Pulmonary artery endothelial cell (primary cell): ENCODE measurements around the gene CDH23. TPM values are rescaled to one million over a fixed set of nuclear protein-coding genes. Genes with fewer than 3 reads are reported as not detected.
A peak's percentile ranks its signal among the peaks of the same experiment; 100 is the strongest.
"Not testable (repeated sequence)": the region's sequence is repeated elsewhere in the genome, so short reads cannot be mapped to it uniquely, and the experiment has no call there.

Source experiments
- DNase-seq: peaks from one replicate; pipeline ENCODE4 v3.0.0-alpha.2; 2011; ENCODE audit warnings: low read depth, low spot score
- total RNA-seq: library from RNA; depleted of rRNA; stranded (reverse); fragments of >200 nt; gene quantifications from 2 replicates; pipeline ENCODE4 v1.2.3, GENCODE V29; 2014

Gene CDH23
- total RNA-seq, 1 donor from 2014 or later: 0.07 TPM

GRCh38 chr10:71847418-71847817, 450.7 kb downstream of the CDH23 start:
- DNase-seq: no peak

DNA sequence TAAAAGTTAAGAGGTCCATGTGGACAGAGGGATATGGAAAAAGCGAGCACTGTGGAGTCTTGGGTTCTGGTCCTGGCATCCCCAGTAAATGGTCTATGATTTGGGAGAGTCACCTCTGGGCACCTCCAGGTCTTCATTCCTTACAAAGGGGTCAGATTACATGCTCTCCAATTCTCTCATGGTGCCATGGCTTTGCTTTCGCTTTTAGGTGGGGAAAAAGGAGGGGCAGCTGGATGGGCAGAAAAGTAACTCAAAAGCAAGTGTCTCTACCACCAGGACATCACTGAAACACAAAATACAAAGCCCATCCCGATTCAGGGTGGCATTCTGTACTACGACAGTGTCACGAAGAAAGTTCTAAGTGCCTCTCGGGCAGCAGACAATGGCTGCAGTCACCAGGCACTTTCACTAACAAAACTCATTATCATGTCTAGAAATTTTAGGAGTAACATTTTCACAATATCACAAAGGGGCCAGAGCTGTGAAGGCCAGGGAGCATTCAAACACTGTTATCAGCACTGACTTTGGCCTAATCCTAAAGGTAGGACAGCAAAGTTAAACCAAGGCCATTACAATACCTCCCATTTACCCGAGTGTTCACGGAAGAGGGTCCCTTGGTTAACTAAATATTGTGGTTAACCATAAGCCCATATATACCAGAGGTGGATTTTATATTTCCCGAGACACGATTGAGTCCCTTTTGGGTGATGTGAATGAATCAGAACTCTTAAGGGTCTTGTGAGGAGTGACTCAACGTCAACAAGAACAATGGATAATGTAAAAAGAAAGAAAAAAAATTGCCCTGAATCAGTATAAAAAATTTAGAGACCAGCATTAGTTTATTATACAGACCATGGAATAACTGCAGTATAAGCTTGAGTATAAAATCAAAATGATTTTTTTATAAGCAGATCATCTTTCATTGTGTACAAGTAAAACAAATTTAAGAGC, 451.9 kb downstream of the CDH23 start:
- DNase-seq: no peak

DNA sequence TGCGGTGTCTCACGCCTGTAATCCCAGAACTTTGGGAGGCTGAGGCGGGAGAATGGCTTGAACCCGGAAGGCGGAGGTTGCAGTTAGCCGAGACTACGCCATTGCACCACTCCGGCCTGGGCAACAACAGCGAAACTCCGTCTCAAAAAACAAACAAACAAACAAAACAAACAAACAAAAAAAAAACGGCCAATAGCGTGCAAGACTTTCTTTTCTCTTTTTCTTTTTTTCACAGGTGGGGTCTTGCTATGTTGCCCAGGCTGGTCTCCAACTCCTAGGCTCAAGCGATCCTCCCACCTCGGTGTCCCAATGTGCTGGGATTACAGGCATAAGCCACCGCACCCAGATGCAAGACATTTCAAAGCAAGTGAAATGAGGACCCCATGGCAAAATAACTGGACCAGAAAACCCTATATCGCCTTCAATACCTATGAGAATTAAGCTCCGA, 452.8 kb downstream of the CDH23 start:
- DNase-seq: no peak

DNA sequence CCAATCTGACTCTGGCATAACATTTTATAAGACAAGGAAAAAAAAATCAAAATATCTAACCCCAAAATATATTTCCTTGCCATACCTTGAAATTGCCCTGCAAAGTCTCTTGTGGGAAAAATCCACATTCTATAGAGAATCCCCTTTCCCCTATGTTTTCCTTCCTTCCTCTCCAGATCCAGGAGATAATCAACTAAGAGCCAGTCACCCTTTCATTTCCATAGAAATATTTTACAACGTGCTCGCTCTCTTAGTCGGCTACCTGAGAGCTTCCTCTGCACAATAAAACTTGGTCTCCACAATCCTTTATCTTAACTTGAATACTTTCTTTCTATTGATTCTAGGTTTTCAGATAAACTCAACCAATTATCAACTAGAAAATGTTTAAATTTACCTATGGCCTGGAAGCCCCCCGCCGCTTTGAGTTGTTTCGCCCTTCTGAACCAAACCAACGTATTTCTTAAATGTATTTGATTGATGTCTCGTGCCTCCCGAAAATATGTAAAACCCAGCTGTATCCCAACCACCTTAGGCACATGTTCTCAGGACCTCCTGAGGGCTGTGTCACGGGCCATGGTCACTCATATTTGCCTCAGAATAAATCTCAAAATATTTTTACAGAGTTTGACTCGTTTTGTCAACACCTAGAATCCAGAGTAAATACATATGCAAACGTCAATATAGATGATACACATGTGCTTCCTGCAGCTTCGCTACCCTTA, 453.5 kb downstream of the CDH23 start:
- no peak for DNase-seq

GRCh38 chr10:71850743-71851464, 454.2 kb downstream of the CDH23 start, which contains the start of gene PSAP:
Gene PSAP, minus strand, starts transcription at chr10:71851251. Its CDS starts 30 bp downstream, at chr10:71851221.
- DNase-seq: peak; percentile 89

- DNase-seq: not testable (repeated sequence)
Measured at GRCh38 chr10:71851465-71852095, 454.9 kb downstream of the CDH23 start.

DNA sequence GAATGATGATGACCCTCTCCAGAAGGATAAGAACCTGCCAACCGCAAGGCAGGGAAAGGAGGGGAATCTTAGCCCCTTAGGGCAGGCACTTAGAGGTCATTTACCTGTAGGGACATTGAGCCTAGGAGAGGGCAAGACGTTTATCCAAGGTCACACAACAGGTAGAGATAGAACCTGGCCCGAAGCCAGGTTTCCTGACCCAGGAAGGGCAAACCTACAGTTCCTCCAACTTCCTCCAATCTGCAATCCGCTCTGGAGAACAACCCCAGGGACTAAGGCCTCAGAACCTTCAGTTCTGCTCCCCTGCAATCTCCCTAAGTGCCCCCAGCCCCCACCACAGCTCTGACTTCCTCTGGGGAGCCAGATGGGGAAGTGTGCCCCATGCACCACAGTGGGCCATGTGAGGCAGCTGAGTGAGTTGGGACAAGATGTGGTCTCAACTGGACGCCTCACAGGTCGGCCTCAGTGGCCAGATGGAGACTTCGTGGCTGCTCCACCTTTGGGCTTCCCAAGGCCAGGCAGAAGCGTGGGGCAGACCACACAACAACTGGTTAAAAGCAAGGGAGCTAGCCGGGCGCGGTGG, 455.7 kb downstream of the CDH23 start:
- no peak for DNase-seq

DNA sequence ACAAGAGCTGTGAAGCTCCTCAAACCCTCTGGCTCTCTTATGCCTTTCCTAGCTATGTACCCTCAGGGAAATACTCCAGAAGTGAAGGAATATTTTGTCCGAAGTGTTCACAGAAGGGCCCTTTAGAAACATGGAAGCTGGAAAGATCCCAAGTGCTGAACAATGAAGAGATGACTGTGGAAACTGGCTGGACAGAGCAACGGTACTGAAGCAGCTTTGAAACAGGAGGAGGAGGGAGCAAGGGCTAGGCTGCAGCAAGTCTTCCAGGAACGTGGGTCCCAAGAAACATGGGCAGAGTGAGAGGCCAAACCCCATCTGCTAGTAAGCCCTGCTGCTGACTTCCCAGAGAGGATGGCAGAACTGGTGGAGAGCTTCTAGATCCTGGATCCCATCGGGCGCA, 457.3 kb downstream of the CDH23 start:
- no peak for DNase-seq

- no peak for DNase-seq
Measured at GRCh38 chr10:71856619-71857018, 459.9 kb downstream of the CDH23 start.

DNA sequence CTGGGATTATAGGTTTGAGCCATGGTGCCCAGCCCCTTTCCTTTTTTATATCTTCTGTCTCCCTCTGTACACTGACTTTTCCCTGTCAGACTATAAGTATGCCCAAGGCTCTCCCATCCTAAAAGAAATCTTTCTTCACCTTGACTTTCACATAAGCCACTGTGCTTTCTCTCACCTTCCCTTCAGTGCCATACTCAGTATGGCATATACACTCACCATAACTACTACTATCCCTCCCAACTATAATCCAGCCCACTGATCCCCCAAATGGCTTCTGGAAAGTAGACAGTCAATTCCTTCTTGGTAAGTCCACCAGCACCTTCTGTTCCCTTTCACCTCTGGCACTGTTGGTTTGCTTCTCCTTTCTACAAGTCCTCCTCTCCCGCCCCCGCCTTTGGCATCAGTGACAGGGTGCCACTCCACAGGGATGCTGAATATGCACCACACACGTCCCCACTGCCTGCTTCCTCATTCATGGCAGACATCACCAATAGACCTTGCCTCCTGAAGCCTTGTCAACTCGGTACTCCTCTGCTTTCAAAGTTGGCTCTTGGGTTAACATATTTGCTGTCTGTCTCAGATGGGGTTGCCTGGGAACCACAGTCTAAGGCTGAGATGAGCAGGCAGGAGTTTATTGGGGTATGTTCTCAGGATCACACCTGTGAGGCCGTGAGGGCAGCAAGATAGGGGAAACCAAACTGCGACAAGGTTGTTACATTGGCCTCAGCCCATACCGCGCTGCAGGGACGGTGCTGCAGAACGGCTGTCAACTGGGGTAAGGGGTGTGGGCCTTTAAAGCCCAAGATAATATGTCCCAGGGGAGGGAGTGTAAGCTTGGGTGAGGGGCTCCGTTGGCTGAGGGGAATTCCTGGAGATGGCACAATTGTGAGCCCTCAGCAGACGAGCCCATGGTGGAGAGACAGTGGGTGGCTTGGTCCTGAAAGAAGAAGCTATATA, 461.5 kb downstream of the CDH23 start:
- no peak for DNase-seq

GRCh38 chr10:71860243-71861029, 463.7 kb downstream of the CDH23 start:
- peak; percentile 97 for DNase-seq

GRCh38 chr10:71863203-71863602, 466.5 kb downstream of the CDH23 start:
- no peak for DNase-seq

GRCh38 chr10:71864911-71865361, 468.2 kb downstream of the CDH23 start:
- DNase-seq: no peak

Other genes starting within 250 kb of the CDH23 start
- gene UNC5B, start 184.3 kb upstream of the CDH23 start, total RNA-seq: 1.3 and 8.0 TPM in 2 replicates
- gene SLC29A3, start 77.7 kb upstream of the CDH23 start, total RNA-seq: 0.95 and 1.3 TPM in 2 replicates